ENCODE measurements around the gene OR10G4. TPM values are rescaled to one million over a fixed set of nuclear protein-coding genes. Genes with fewer than 3 reads are reported as not detected.
"Not testable (repeated sequence)": the region's sequence is repeated elsewhere in the genome, so short reads cannot be mapped to it uniquely, and the experiment has no call there.

Gene OR10G4, protein sequence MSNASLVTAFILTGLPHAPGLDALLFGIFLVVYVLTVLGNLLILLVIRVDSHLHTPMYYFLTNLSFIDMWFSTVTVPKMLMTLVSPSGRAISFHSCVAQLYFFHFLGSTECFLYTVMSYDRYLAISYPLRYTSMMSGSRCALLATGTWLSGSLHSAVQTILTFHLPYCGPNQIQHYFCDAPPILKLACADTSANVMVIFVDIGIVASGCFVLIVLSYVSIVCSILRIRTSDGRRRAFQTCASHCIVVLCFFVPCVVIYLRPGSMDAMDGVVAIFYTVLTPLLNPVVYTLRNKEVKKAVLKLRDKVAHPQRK
- total RNA-seq = not detected
- long read RNA-seq = 0 reads

DNA sequence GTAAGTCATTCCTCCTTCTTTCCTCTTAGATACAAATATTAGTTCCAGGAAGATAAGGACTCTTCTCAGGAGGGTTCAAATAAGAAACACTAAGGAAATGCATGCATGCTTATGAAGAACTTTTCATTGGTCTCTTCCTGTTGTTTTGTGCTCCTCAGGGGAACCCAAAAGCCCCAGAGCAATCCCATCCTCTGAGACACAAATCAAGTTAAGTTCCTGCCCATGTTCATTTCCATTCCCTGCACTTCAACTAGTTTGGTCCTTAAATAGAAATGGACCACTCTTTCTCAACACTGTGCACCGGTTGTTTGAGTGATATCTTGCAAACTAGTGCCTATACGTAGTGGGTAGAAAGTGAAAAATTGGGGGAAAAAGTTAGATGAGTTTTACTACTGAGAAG is at the start of gene OR10G4:
Gene OR10G4 (plus strand): TSS at position 301 of the 400 bp plus-strand sequence. CDS start 2,578 bp downstream, outside the sequence.
- DNase-seq (ENCODE audit: low spot score) = no peak
- intact Hi-C loops (cut with DNase I) = no loop called here

DNA sequence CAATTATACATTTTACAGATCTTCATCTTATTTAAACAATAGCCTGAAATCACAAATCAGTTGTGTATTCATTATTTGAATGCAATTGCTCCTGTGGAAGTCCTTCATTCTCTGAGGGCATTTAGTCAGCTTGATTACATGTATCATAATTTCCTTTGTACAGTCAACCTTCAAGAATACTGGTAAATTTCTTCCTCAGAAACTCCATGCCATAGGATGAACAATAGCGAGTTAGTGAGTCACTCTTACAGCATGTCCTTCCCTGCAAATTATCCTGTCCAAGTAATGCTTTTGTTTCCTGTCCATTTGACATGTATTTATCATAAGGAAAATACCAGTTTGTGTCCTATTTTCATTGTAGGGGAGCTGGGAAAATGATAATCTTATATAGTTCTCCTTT is 39.0 kb upstream of the OR10G4 start:
- no peak for DNase-seq (ENCODE audit: low spot score)
- intact Hi-C loops (cut with DNase I) = no loop called here

DNA sequence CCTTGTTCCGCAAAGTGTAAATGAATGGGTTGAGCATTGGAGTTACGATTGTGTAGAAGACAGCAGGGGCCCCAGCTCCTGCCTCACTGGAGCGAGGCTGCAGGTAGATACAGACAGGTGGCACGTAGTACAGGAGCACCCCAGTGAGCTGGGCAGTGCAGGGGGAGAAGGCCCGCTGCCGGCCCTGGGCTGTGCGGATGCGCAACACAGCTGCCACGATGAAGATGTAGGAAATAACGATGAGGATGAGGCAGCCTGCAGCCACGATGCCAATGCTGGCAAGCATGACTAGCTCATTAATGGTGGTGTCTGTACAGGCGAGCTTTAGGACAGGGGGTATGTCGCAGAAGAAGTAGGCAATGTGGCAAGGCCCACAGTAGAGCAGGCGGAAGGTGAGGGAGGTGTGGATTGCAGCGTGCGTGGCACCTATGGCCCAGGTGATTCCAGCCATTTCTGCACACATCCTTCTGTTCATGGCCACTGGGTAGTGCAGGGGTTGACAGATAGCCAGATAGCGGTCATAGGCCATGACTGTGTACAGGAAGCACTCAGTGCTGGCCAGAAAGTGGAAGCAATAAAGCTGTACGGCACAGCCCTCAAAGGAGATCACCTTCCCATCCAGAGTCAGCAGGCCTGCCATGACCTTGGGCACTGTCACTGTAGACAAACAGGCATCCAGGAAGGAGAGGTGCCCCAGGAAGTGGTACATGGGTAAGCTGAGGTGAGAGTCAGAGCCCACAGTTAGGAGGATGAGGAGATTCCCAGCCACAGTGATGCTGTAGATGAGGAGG is 35.8 kb upstream of the OR10G4 start:
- intact Hi-C loops (cut with DNase I) = no loop called here
- no peak for DNase-seq (ENCODE audit: low spot score)

DNA sequence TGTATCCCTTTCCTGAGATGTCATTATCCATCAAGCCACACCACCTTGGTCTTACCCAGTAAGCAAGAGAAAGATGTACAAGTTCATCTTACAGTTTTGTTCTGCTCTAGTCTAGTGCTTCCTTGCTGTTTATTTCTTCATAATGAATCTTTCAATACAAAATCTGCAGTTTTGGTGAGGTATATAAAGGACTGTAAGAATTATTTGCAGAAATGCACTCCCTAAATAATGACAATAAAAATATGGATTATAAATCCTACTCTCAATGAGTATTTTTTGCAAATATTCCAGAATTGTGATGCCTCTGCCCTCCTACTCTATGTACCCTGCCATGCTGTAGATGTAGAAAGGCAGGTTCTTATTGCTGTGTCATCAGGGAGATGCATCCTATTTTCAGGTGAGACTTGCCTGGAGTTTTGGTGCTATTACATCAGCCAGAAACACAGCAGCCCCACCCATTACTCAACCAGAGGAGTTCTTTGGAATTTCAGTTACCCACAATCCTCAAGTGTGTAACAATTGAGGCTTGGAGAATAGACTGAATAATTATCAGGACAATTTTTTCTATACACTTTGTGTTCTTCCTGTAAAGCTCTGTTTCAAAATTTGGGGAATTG is 35.0 kb upstream of the OR10G4 start, which contains the start of gene OR10S1:
Gene OR10S1 (minus strand): TSS at position 51 of the 617 bp plus-strand sequence. CDS start 117 bp downstream, outside the sequence.
- intact Hi-C loops (cut with DNase I) = no loop called here
- no peak for DNase-seq (ENCODE audit: low spot score)

DNA sequence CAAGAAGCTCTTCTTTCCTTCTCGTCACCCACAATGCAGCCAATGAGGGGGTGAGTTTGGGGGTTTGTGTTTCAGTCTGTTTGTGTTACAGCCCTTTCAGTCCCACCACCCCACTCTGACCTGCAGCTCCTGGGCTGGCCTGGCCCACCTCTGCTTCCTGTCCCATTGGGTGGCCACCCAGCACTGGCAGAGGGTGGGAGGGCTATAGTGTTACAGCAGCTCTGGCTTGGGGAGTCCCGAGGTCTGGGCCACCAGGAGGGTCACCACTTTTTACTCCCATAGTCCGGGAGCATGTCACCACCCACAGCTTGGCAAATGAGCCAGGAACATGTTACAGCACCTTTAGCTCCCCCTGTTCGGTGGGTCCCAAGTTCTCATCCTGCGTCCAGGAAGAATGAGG is 33.5 kb upstream of the OR10G4 start:
- no peak for DNase-seq (ENCODE audit: low spot score)
- intact Hi-C loops (cut with DNase I) = no loop called here

DNA sequence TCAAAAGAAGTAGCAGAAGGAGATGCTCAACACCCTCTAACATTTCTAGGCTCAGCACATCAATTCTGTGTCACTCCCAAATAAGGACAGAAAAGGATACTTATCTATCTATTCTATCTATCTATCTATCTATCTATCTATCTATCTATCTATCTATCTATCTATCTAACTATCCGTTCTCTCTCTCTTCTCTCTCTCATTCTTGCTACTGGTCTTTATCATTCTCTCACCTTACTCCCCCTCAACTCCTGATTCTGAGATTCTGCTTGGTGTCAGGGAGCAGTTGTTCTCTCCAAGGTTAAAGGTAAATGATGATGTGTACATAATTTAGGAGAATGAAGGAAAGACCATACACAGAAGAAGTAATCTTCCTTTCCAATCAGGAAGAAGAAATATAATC is 17.7 kb upstream of the OR10G4 start, which contains the start of gene OR10G6:
Gene OR10G6 (minus strand): TSS at position 43 of the 400 bp plus-strand sequence. CDS start 0 bp downstream, at position 43.
- intact Hi-C loops (cut with DNase I) = no loop called here
- DNase-seq (ENCODE audit: low spot score) = no peak

DNA sequence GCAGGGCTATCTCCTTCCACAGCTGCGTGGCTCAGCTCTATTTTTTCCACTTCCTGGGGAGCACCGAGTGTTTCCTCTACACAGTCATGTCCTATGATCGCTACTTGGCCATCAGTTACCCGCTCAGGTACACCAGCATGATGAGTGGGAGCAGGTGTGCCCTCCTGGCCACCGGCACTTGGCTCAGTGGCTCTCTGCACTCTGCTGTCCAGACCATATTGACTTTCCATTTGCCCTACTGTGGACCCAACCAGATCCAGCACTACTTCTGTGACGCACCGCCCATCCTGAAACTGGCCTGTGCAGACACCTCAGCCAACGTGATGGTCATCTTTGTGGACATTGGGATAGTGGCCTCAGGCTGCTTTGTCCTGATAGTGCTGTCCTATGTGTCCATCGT is 3.0 kb downstream of the OR10G4 start:
- intact Hi-C loops (cut with DNase I); DNase-seq (ENCODE audit: low spot score): not testable (repeated sequence)

DNA sequence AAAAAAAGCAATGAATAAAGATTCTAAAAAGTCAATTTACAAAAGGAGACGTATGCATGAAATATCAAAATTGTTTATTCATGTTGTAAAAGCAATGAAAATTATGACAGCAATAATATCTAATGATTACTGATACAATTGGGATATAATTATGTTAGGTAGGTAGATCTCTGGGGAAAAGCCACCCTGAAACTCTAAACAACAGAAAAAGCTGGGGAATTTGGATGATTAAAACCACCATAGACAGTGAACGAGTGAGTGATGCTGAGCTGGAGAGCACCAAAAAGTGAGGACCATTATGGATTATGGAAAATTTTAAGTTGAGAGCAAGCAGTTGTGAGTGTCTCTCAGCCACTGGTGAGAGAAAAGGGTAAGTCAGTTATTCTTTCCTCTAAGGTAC is 13.7 kb downstream of the OR10G4 start, which contains the start of gene OR10G8:
Gene OR10G8 (plus strand): TSS at position 301 of the 400 bp plus-strand sequence. CDS start 2,825 bp downstream, outside the sequence.
- DNase-seq (ENCODE audit: low spot score) = no peak
- intact Hi-C loops (cut with DNase I) = no loop called here

DNA sequence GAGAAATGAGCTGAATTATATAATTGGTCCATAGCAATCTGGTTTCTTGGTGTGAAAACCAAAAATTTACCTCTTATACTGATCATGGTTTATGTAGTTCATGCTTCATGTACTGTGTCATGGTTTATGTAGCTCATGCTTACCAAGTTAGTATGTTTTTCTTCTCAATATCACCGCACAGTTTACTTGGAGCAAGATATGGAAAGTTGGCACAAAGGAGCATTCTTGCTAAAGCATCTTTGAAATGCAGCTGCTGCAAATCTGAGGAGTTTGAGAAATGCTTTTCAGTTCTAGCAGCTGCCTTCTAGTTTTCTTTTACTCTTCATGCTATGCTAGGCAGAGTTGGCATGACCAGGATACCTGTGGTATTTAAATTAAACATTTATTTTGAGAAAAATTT is 23.9 kb downstream of the OR10G4 start:
- DNase-seq (ENCODE audit: low spot score) = no peak
- intact Hi-C loops (cut with DNase I) = no loop called here

DNA sequence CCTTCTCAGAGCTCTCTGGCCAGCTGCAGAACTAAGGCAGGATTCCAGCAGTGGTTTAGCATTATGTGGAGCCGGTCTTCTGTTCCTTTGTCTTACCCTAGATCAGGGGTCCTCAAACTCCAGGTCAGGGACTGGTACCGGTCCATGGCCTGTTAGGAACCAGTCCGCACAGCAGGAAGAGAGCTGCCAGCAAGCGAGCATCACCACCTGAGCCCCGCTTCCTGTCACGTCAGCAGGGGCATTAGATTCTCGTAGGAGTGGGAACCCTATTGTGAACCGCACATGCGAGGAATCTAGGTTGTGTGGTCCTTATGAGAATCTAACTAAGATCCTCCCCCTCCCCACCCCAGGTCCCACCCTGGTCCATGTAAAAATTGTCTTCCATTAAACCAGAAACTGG is 26.8 kb downstream of the OR10G4 start:
- DNase-seq (ENCODE audit: low spot score) = no peak
- intact Hi-C loops (cut with DNase I) = no loop called here

DNA sequence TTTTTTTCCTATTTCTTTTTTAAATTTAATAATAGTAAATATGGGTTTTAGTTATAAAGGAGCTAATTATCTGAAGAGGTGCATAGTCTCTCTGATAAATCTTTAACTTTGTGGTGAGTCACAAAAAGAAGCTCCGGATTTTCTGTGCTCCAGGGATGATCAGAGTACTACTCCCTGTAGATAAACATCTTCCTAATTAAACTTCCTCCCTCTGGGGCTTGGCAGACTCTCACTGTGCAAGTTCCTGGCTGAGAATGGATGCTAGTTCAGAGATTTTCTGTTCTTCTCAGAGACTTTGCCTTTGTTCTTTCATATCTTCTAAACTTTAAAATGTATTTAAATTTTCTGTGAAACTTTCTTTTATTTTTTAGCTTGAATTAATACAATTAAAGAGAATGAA is 28.5 kb downstream of the OR10G4 start, which contains the start of gene OR10G7:
Gene OR10G7 (minus strand): TSS at position 72 of the 400 bp plus-strand sequence. CDS start 2,324 bp downstream, outside the sequence.
- no peak for DNase-seq (ENCODE audit: low spot score)
- intact Hi-C loops (cut with DNase I) = no loop called here

DNA sequence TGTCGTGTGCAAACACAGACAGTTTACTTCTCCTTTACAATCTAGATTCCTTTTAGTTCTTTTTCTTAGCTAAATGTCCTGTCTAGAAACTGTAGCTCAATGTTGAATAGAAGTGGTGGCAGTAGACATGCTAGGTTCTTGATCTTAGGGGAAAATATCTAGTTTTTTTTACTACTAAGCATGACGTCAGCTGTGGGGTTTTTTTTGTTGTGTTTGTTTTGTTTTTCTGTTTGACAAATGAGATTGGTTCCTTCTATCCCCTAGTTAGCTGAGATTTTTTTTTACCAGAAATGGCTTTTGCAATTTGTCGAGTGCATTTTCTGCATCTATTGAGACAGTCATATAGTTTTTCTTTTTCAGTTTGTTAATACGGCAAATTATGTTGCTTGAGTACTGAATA is 30.6 kb downstream of the OR10G4 start:
- intact Hi-C loops (cut with DNase I) = no loop called here
- no peak for DNase-seq (ENCODE audit: low spot score)

DNA sequence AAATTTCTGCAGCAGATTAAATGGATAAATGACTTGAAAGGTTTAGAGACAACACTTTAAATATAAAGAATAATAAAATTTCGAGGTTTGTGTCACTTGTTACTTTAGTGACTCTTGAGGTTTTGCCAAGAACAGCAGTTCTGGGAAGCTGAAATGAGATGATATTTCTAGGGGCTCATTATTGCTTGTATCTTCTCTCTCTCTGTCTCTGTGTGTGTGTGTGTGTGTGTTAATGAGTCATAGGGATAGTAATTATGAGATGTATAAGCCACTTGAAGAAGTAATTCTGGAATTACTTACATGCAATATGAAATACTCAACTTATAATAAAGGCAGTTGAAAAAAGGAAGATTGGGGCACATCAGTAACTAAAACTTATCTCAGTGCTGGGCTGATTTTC is 38.0 kb downstream of the OR10G4 start:
- intact Hi-C loops (cut with DNase I) = no loop called here
- DNase-seq (ENCODE audit: low spot score) = no peak

DNA sequence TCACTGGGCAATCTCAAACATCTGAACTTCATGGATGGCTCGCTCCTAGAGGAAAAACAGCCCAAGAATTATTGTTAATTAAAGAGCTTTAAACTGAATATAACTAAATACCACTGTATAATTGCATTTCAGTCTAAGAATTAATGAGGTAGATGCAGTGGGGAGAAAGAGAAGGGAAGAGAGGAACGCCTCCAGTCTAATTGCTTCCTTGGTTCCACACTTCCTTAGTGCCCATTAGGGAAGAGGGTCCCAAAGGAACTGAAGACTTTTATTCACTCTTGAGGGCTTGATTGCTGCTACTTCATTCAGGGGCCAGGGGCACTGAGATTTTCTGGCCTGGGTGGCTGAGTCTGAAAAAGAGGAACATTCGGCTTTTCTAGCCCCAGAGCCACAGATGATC is 40.2 kb downstream of the OR10G4 start:
- no peak for DNase-seq (ENCODE audit: low spot score)
- intact Hi-C loops (cut with DNase I) = no loop called here

Other genes with a start within 250 kb of the OR10G4 start
- gene OR6M1, start 206.6 kb upstream of the OR10G4 start, total RNA-seq = not detected
- not detected for gene TMEM225, start 127.3 kb upstream of the OR10G4 start, total RNA-seq
- gene OR8D4, start 110.8 kb upstream of the OR10G4 start, total RNA-seq = not detected
- not detected for gene OR4D5, start 73.4 kb upstream of the OR10G4 start, total RNA-seq
- not detected for gene OR6T1, start 69.2 kb upstream of the OR10G4 start, total RNA-seq
- gene OR10S1, start 35.2 kb upstream of the OR10G4 start, total RNA-seq = not detected
- gene OR10G6, start 17.8 kb upstream of the OR10G4 start, total RNA-seq = not detected
- gene OR10G9, start 10.0 kb downstream of the OR10G4 start, total RNA-seq = not detected
- gene OR10G8, start 13.8 kb downstream of the OR10G4 start, total RNA-seq = not detected
- not detected for gene OR10G7, start 28.3 kb downstream of the OR10G4 start, total RNA-seq
- 4.3 TPM for gene VWA5A, start 102.5 kb downstream of the OR10G4 start, total RNA-seq
- not detected for gene OR10D3, start 170.3 kb downstream of the OR10G4 start, total RNA-seq
- gene OR8G1, start 228.1 kb downstream of the OR10G4 start, total RNA-seq = not detected
- gene OR8G5, start 243.4 kb downstream of the OR10G4 start, total RNA-seq = not detected